Activated naive CD4-positive, alpha-beta T cell treated with anti-CD3 and anti-CD28 coated beads for 36 hours (primary cell): Measurements from ENCODE around the gene DRAM2. TPM values are rescaled to one million over a fixed set of nuclear protein-coding genes. Genes with fewer than 3 reads are reported as not detected.

ENCODE experiments used
- CTCF ChIA-PET: fragments of 350-600 bp; sonication (Branson Sonifier 250); formaldehyde crosslinking; loops from one replicate; lab custom pipeline; 2021; ENCODE audit warnings: antibody characterized with exemption; lab: Charles Lee
- DNase-seq: peaks from one replicate; pipeline ENCODE4 v3.0.0-alpha.2; 2020
- H3K27ac Mint-ChIP-seq: one replicate; pipeline ENCODE4 v1.8.0; 2021; ENCODE audit warnings: mild to moderate bottlenecking, mixed read lengths
- H3K27me3 Mint-ChIP-seq: one replicate; pipeline ENCODE4 v1.8.0; 2021; ENCODE audit warnings: low read depth, mixed read lengths
- H3K36me3 Mint-ChIP-seq: one replicate; pipeline ENCODE4 v1.8.0; 2021; ENCODE audit warnings: low read depth, mixed read lengths
- H3K4me1 Mint-ChIP-seq: one replicate; pipeline ENCODE4 v1.8.0; 2021; ENCODE audit warnings: low read depth, mixed read lengths
- H3K4me3 Mint-ChIP-seq: one replicate; pipeline ENCODE4 v1.8.0; 2021; ENCODE audit warnings: mild to moderate bottlenecking, moderate library complexity, mixed read lengths
- H3K9me3 Mint-ChIP-seq: one replicate; pipeline ENCODE4 v1.8.0; 2021; ENCODE audit warnings: mixed read lengths
- intact Hi-C: fragments of 100-400 bp; cut with micrococcal nuclease; formaldehyde crosslinking; loops from one replicate; pipeline ENCODE4 v1.15.1; 2023
- total RNA-seq, 2 experiments: library from RNA; stranded (reverse); gene quantifications; one replicate each; pipeline ENCODE4 v1.2.3, GENCODE V29; 2021

Gene DRAM2
- 10 to 100 TPM; 27.7 to 31.1 TPM for total RNA-seq

DNA sequence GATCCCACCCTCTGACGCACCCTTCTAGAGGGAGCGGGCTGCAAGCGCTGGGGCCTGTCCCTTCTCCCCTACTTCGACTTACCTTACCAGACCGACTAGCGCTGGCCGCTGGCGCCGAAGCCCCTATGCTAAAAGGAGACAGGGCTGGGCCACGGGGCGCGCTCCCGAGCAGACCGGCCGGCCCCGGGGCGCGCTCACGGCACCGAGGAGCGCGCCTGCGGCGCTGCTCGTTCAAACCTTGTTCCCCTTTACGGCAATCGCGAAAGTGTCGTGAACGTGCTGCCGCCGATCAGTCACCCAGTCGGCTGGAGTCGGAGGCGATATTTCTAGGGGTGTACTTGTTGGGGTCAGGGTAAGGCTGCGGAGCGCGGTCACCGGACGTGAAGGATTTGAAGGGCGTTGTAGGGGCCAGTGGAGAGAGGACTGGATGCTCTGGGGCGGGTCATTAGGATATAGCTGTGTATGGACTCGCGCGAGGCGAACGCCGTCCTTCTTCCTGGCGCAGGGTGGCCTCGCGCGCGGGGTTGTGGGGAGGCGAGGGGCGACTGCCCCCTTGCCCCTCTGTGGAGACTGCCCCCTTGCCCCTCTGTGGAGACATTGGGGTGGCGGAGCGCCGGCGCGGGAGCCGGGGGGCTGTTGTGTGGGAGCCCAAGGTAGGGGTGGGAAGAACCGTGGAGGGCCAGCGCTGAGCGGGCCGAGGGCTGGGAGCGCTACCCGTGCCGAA is at the start of gene DRAM2, which contains the start of gene CEPT1:
Gene DRAM2 (minus strand): TSS at position 138 of the 724 bp plus-strand sequence. CDS start 8,539 bp downstream, outside the sequence.
Gene CEPT1 (plus strand): TSS at position 268 of the 724 bp plus-strand sequence. CDS start 7,492 bp downstream, outside the sequence.
- H3K36me3 Mint-ChIP-seq: peaks cover 14% of the 10 kb centered on the region
- intact Hi-C loops: loop anchor here (1.0 to 5.0 kb wide), 9 partner anchors 58 to 617 kb away; partner anchors contain the start of genes ATP5PB, DDX20, LRIF1 and WDR77
- peak within 1 kb of the TSS; percentile 94 for H3K4me3 Mint-ChIP-seq
- H3K27me3 Mint-ChIP-seq: no peaks in the 10 kb centered on the region
- CTCF ChIA-PET: interaction anchor here (0.8 to 1.5 kb wide), 7 partner anchors 35 to 110 kb away, joined by 3 to 7 read pairs (median 3); no protein-coding TSS in a partner anchor
- DNase-seq: peak; percentile 98
- H3K9me3 Mint-ChIP-seq: no peaks in the 10 kb centered on the region
- peak within 1 kb of the TSS; percentile 91 for H3K27ac Mint-ChIP-seq
- H3K4me1 Mint-ChIP-seq: peaks cover 49% of the 10 kb centered on the region

DNA sequence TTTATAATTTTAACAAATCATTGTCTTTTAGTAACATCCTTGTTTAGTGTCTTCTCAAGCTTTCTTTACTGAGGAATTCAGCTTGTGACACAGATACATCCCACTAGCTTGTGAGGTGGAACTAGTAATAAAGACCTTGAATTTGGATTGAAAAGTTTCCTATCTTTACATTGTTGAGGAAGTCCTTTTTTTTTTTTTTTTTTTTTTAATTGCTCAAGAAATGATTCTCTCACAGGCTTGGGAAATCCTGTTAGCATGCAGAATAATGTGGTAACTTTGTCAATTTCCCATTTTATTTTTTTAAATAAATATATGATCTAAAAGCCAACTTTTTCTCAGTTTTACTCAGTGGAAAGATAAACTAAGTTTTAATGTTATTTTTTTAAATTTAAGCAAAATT is 44.8 kb upstream of the DRAM2 start:
- Mint-ChIP-seq H3K27me3 (no peaks in the 10 kb centered on the region), H3K9me3 (no peaks in the 10 kb centered on the region), H3K36me3 (peaks cover 66% of the 10 kb centered on the region), H3K27ac (peak overlapping the region; percentile 74), H3K4me1 (peaks cover 75% of the 10 kb centered on the region), H3K4me3 (no peak overlapping the region)
- CTCF ChIA-PET: no interaction called here
- intact Hi-C loops: loop anchor here (5.0 kb wide), 1 partner anchor 38 kb away; no protein-coding TSS in a partner anchor
- no peak for DNase-seq

DNA sequence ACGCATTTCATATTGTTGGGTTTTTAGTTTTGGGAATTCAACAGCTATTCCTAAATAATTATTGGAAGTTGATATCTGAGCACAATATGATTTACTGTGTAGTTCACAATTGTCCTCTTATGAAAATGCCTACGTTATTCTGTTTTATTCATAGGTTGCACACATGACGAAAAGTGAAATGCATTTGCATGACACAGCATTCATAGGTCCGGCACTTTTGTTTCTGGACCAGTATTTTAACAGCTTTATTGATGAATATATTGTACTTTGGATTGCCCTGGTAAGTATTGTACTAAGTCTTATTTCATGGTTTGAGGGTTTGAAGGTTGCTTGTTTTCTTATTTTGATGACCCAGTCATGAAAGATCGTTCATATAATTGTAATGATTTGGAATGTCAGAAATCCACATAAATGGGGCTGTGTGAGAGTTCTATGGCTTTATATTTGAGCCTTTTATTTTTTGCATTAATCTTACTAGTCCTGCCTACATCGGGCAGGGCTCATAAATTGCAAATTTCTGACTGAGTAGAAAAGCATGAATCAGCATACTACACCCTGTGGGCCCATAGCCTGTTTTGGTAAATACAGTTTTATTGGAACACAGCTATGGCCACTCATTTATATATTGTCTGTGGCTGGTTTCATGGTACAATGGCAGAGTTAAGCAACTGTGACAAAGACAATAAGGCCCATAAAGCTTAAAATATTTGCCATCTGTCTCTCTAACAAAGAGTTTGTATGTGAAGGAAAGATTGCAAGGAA is 43.6 kb upstream of the DRAM2 start:
- H3K4me1 Mint-ChIP-seq: peaks cover 69% of the 10 kb centered on the region
- H3K36me3 Mint-ChIP-seq: peaks cover 58% of the 10 kb centered on the region
- intact Hi-C loops: no loop called here
- DNase-seq: no peak
- no peaks in the 10 kb centered on the region for H3K27me3 Mint-ChIP-seq
- H3K9me3 Mint-ChIP-seq: no peaks in the 10 kb centered on the region
- H3K4me3 Mint-ChIP-seq: no peak overlapping the region
- CTCF ChIA-PET: interaction anchor here (0.8 to 1.8 kb wide), 3 partner anchors 15 to 44 kb away, joined by 3 to 5 read pairs (median 3); partner anchors contain the start of genes CEPT1 and DRAM2
- H3K27ac Mint-ChIP-seq: peak overlapping the region; percentile 74

DNA sequence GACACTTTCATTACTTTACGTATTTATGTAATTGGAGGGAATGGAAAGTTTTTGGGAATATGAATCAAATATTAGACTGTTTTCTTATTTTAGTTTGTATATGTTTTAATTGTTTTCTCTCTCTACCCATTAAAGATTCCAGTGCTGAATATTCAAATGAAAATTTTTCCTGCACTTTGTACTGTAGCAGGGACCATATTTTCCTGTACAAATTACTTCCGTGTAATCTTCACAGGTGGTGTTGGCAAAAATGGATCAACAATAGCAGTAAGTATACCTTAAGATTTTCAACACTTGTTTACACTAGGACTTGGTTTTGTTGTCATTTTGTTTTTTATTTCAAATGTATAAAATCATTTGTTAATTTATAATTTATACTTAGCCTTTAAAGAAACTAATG is 42.2 kb upstream of the DRAM2 start:
- Mint-ChIP-seq H3K4me1 (peaks cover 55% of the 10 kb centered on the region), H3K4me3 (no peak overlapping the region), H3K36me3 (peaks cover 51% of the 10 kb centered on the region), H3K9me3 (no peaks in the 10 kb centered on the region), H3K27ac (peak overlapping the region; percentile 42), H3K27me3 (no peaks in the 10 kb centered on the region)
- intact Hi-C loops: no loop called here
- CTCF ChIA-PET: interaction anchor here (0.6 to 1.0 kb wide), 4 partner anchors 9 to 270 kb away, joined by 3 to 5 read pairs (median 4); no protein-coding TSS in a partner anchor
- no peak for DNase-seq

DNA sequence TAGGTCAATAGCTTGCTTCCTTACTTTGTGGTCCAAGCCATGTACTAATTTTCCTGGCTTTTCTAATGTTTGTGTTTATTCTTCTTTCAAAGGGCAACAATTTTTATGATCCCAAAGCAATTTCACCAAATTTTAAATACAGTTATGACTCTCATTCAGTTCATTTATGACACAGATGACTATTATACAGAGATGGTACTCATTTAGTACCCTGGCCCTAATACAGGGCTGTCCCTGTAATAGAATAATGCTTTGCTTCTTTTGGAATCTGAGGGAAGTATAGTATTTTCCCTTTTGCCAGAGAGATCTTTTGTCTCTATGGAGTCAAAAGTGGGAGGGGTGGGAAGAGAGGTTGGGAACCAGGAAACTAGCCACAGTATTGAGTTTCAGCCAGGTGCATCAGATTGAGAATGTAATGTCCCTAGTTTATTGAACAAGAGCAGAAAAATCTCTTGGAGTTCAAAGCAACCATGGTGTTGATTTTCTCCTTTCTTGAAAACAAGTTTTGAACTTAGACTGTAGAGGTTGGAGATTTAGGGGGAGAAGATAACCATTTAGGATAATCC is 40.2 kb upstream of the DRAM2 start:
- H3K4me1 Mint-ChIP-seq: peaks cover 39% of the 10 kb centered on the region
- peaks cover 36% of the 10 kb centered on the region for H3K36me3 Mint-ChIP-seq
- no peak overlapping the region for H3K4me3 Mint-ChIP-seq
- CTCF ChIA-PET: interaction anchor here (0.9 kb wide), 1 partner anchor 41 kb away, joined by 3 read pairs; no protein-coding TSS in a partner anchor
- DNase-seq: no peak
- peak overlapping the region; percentile 46 for H3K27ac Mint-ChIP-seq
- intact Hi-C loops: no loop called here
- H3K9me3 Mint-ChIP-seq: no peaks in the 10 kb centered on the region
- no peaks in the 10 kb centered on the region for H3K27me3 Mint-ChIP-seq

DNA sequence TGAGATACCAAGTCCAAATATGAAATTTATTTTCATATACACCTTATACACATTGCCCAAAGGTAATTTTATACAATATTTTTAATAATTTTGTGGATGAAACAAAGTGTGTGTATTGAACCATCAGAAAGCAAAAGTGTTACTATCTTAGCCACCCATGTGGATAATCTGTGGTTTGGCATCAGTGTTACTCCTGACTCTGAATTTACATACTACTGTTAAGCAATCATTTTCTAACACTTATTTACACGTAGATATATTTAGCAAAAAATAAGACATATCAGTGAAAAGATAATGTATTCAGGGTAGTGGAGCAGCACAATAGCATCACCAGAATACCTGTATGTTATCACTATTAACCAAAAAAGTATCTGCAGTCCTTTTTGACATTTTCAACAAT is 36.8 kb upstream of the DRAM2 start:
- intact Hi-C loops: no loop called here
- peaks cover 41% of the 10 kb centered on the region for H3K4me1 Mint-ChIP-seq
- no peak overlapping the region for H3K4me3 Mint-ChIP-seq
- H3K36me3 Mint-ChIP-seq: peaks cover 30% of the 10 kb centered on the region
- no peak overlapping the region for H3K27ac Mint-ChIP-seq
- CTCF ChIA-PET: no interaction called here
- H3K27me3 Mint-ChIP-seq: no peaks in the 10 kb centered on the region
- DNase-seq: no peak
- H3K9me3 Mint-ChIP-seq: no peaks in the 10 kb centered on the region

DNA sequence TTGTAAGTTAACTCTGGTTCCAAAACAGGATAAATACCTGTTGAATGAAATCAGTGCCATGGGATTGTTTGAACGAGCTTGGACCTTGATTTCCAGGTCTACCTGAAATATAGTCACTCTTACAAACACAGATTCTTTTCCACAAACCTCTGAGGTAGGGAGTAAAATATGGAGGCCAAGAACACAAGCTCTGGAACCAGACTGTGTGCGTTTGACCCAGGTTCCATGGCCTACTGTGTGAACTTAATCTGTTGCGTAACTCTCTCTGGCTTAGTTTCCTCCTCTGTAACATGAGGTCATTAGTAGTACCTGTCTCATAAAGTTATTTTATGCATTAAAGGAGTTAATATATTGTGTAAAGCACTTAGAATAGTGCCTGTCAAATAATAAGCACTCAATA is 35.5 kb upstream of the DRAM2 start:
- Mint-ChIP-seq H3K4me3 (no peak overlapping the region), H3K27me3 (no peaks in the 10 kb centered on the region), H3K9me3 (no peaks in the 10 kb centered on the region), H3K27ac (no peak overlapping the region), H3K4me1 (peaks cover 37% of the 10 kb centered on the region), H3K36me3 (peaks cover 28% of the 10 kb centered on the region)
- no peak for DNase-seq
- intact Hi-C loops: no loop called here
- CTCF ChIA-PET: interaction anchor here (1.1 kb wide), 1 partner anchor 36 kb away, joined by 3 read pairs; the partner anchor contains the start of gene DRAM2

DNA sequence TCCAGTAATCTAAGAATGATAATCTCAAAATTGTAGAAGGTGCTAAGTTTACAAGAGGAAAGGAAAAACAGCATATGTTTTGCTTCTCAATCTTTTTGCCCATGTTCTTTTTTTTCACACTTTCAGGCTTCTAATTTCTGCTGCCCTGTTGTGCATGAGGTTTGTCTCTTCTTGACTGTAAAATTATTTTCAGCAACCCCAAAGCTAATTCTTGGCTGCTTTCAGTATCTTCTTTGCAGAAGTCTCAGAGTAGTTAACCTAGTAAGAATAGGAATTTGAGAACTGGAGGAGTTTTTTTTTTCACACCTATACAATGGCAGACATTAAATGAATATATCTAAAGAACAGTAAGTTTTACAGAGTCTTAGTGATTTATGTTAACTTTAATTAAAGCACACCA is 34.2 kb upstream of the DRAM2 start:
- no peak for DNase-seq
- H3K27ac Mint-ChIP-seq: peak overlapping the region; percentile 36
- CTCF ChIA-PET: interaction anchor here (0.5 kb wide), 1 partner anchor 476 kb away, joined by 3 read pairs; no protein-coding TSS in a partner anchor

DNA sequence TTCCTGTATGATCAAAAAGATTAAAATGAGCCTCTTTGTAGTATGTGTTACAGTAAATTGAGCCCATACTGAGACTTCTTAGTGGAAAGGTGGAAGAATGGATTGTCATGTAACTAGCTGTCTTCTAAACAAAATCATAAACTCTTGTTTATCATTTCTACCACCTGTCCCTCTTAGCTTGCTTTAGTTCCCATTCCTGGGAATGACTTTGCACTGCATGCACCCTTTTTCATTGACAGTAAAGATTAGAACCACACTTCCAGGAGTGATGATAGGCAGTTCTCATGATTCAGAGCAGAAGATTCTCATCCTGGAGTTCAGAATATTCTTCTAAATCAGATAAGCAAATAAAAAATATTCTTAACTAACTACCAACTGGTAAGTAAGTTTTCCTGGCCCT is 32.6 kb upstream of the DRAM2 start:
- no peak overlapping the region for H3K27ac Mint-ChIP-seq
- intact Hi-C loops: no loop called here
- H3K27me3 Mint-ChIP-seq: no peaks in the 10 kb centered on the region
- H3K4me3 Mint-ChIP-seq: no peak overlapping the region
- peaks cover 27% of the 10 kb centered on the region for H3K36me3 Mint-ChIP-seq
- H3K4me1 Mint-ChIP-seq: peaks cover 27% of the 10 kb centered on the region
- CTCF ChIA-PET: no interaction called here
- DNase-seq: no peak
- no peaks in the 10 kb centered on the region for H3K9me3 Mint-ChIP-seq

More for the DNA sequence above, 34.2 kb upstream of the DRAM2 start:
- Mint-ChIP-seq H3K4me3 (no peak overlapping the region), H3K9me3 (no peaks in the 10 kb centered on the region), H3K36me3 (peaks cover 23% of the 10 kb centered on the region), H3K27me3 (no peaks in the 10 kb centered on the region), H3K4me1 (peaks cover 27% of the 10 kb centered on the region)
- intact Hi-C loops: no loop called here

DNA sequence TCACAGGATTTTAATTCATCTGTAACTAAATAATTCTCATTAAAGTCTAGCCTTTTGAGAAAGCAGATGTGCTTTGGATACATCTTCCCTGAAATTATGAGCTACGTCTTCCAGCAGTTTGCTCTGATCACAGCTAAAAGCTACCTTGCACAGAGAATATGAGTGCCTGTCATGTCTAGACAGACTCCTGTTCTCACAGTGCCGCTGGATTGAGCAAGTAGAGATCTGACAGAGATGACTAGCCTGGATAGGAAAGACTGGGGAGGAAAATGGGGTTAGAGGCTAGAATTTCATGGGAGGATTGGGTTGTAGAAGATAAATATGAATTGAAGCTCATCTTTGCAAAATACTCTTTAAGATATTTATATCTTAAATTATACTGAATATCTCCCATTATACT is 24.3 kb upstream of the DRAM2 start:
- Mint-ChIP-seq H3K4me1 (peaks cover 14% of the 10 kb centered on the region), H3K4me3 (no peak overlapping the region), H3K27me3 (no peaks in the 10 kb centered on the region), H3K36me3 (peaks cover 28% of the 10 kb centered on the region), H3K27ac (no peak overlapping the region), H3K9me3 (no peaks in the 10 kb centered on the region)
- intact Hi-C loops: no loop called here
- CTCF ChIA-PET: no interaction called here
- DNase-seq: no peak

DNA sequence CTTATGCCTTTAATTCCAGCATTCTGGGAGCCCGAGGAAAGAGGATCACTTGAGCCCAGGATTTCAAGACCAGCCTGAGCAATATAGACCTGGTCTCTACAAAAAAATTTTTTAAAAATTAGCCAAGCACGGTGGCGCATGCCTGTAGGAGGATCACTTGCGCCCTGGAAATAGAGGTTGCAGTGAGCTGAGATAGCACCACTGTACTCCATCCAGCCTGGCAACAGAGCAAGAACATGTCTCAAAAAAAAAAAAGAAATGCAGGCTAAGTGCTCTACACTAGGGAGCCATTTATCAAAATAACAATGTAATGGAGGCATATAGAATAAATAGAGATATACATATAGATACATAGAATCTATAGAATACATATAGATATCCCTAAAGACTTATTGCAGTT is 23.5 kb upstream of the DRAM2 start:
- Mint-ChIP-seq H3K27me3 (no peaks in the 10 kb centered on the region), H3K36me3 (peaks cover 25% of the 10 kb centered on the region), H3K4me1 (peaks cover 15% of the 10 kb centered on the region), H3K27ac (no peak overlapping the region), H3K4me3 (no peak overlapping the region), H3K9me3 (no peaks in the 10 kb centered on the region)
- no peak for DNase-seq
- intact Hi-C loops: loop anchor here (2.0 kb wide), 1 partner anchor 15 kb away; no protein-coding TSS in a partner anchor
- CTCF ChIA-PET: no interaction called here

DNA sequence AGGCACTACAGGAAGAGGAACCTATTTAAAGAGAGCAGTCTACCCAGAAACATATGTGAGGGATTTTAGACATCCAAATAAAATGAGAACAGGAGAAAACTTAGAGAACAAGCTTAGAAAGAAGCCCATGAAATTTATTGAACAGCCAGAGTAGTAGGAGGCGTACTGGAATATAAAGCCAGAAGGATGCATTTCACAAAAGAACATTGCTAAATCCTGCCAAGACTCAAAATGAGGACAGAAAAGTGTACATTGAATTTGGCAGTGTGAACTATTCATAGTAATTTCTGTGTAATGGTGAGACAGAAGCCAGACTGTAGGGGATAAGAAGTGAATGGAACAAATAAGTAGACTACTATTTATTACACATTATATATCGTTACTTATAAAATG is 22.6 kb upstream of the DRAM2 start:
- CTCF ChIA-PET: no interaction called here
- intact Hi-C loops: loop anchor here (2.0 kb wide), 1 partner anchor 14 kb away; no protein-coding TSS in a partner anchor
- H3K36me3 Mint-ChIP-seq: peaks cover 21% of the 10 kb centered on the region

More for the DNA sequence above, 22.6 kb upstream of the DRAM2 start:
- H3K27me3 Mint-ChIP-seq: no peaks in the 10 kb centered on the region
- no peak overlapping the region for H3K27ac Mint-ChIP-seq
- DNase-seq: no peak
- H3K4me3 Mint-ChIP-seq: no peak overlapping the region
- no peaks in the 10 kb centered on the region for H3K9me3 Mint-ChIP-seq
- peaks cover 15% of the 10 kb centered on the region for H3K4me1 Mint-ChIP-seq
